Measurements from ENCODE around the gene MUC22.

DNA sequence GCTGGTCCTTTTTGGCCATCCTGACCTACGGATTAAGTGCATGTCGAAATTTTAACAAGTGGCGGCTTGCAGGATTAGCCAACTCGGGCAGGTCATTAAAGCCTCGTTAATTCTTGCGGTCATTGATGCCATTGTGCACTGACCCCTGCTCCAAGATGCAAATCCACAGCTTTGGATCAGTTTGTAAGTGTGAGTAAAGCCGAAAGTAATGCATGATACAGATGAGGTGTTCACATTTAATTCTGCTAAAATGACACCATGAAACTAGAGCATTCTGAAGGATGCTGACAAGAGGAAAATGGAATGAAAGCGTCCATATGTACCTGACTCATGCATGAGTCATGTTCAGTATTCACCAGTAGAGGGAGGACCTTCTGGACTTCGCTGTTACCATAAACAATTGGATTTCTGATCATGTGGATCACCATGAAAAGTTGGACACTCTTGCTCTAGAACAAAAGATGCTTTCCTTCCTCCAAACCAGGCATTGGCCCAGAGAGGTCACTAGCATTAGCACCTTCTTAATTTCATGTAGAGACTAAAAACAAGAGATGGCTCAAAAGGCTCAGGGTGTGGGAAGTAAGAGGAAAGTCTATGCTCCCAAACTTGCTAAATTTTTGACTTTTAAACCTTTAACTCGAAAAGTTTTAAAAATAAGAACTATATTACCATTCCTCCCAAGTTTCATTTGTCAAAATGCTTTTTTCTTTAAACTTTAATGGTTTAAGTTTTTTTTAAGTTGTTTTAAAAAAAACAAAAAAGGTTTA, 48.0 kb downstream of the MUC22 start:
- TF ChIP-seq, protein P1, sequence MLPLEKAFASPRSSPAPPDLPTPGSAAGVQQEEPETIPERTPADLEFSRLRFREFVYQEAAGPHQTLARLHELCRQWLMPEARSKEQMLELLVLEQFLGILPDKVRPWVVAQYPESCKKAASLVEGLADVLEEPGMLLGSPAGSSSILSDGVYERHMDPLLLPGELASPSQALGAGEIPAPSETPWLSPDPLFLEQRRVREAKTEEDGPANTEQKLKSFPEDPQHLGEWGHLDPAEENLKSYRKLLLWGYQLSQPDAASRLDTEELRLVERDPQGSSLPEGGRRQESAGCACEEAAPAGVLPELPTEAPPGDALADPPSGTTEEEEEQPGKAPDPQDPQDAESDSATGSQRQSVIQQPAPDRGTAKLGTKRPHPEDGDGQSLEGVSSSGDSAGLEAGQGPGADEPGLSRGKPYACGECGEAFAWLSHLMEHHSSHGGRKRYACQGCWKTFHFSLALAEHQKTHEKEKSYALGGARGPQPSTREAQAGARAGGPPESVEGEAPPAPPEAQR (CRISPR knock-in tag; IDR thresholded peaks at IDR 0.05), result no peak
- TF ChIP-seq, protein P2, sequence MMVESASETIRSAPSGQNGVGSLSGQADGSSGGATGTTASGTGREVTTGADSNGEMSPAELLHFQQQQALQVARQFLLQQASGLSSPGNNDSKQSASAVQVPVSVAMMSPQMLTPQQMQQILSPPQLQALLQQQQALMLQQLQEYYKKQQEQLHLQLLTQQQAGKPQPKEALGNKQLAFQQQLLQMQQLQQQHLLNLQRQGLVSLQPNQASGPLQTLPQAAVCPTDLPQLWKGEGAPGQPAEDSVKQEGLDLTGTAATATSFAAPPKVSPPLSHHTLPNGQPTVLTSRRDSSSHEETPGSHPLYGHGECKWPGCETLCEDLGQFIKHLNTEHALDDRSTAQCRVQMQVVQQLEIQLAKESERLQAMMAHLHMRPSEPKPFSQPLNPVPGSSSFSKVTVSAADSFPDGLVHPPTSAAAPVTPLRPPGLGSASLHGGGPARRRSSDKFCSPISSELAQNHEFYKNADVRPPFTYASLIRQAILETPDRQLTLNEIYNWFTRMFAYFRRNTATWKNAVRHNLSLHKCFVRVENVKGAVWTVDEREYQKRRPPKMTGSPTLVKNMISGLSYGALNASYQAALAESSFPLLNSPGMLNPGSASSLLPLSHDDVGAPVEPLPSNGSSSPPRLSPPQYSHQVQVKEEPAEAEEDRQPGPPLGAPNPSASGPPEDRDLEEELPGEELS (CRISPR knock-in tag; IDR thresholded peaks at IDR 0.05), result no peak
- TF ChIP-seq, protein P3, sequence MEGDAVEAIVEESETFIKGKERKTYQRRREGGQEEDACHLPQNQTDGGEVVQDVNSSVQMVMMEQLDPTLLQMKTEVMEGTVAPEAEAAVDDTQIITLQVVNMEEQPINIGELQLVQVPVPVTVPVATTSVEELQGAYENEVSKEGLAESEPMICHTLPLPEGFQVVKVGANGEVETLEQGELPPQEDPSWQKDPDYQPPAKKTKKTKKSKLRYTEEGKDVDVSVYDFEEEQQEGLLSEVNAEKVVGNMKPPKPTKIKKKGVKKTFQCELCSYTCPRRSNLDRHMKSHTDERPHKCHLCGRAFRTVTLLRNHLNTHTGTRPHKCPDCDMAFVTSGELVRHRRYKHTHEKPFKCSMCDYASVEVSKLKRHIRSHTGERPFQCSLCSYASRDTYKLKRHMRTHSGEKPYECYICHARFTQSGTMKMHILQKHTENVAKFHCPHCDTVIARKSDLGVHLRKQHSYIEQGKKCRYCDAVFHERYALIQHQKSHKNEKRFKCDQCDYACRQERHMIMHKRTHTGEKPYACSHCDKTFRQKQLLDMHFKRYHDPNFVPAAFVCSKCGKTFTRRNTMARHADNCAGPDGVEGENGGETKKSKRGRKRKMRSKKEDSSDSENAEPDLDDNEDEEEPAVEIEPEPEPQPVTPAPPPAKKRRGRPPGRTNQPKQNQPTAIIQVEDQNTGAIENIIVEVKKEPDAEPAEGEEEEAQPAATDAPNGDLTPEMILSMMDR (IDR thresholded peaks at IDR 0.05), result no peak
- no peak for TF ChIP-seq ZNF671 (CRISPR knock-in tag; IDR thresholded peaks at IDR 0.05)
- TF ChIP-seq FOXP1 (CRISPR knock-in tag; IDR thresholded peaks at IDR 0.05; ENCODE audit: borderline replicate concordance), result no peak
